K562 (cell line): ENCODE results near the gene THADA. TPM values are rescaled to one million over a fixed set of nuclear protein-coding genes. Genes with fewer than 3 reads are reported as not detected.
A peak's percentile ranks its signal among the peaks of the same experiment; 100 is the strongest.

Source experiments
- ATAC-seq: fragments of 200-7000 bp; cut with Tn5 transposase; 3 replicates; pipeline ENCODE4 v1.9.1; 2020; ENCODE audit warnings: moderate library complexity
- BruUV-seq: library from RNA; stranded (reverse); fragments of 400-500 nt; replicated peaks from 2 replicates; lab custom pipeline; 2021; lab: Mats Ljungman, UMichigan
- CTCF ChIA-PET: fragments of 300-600 bp; formaldehyde crosslinking; extraction: SDS; loops from one replicate; lab custom pipeline; 2021; ENCODE audit warnings: low intra/inter-chr PET ratio; lab: Yijun Ruan, JAX
- POLR2A ChIA-PET: fragments of 300-600, 350-650 bp; sonication (Branson Sonifier 250); formaldehyde crosslinking; extraction: SDS; loops from one replicate; lab custom pipeline; 2021; ENCODE audit warnings: antibody characterized with exemption, inconsistent platforms; lab: Yijun Ruan, JAX
- DNase-seq, 4 experiments: peaks; one replicate each; pipeline versions ENCODE4 v3.0.0 to v3.0.0-alpha.2; 2011 to 2018; ENCODE audit warnings: low spot score in 3 of 4, mixed read lengths in 3 of 4; ENCODE audit errors: extremely low read depth in 1 of 4
- FAIRE-seq: peaks from 2 replicates; lab custom pipeline; 2011; peaks lifted over from hg19 to GRCh38; lab: Jason Lieb, UNC
- H2AFZ ChIP-seq: 2 replicates; pipeline ENCODE4 v1.6.0; 2011; ENCODE audit warnings: low read depth, low read length, control low read depth, inconsistent platforms
- H3K27ac ChIP-seq: fragments of 200-600 bp; 3 replicates; pipeline ENCODE4 v1.8.0; 2011; ENCODE audit warnings: low read depth, mild to moderate bottlenecking, control low read depth, inconsistent platforms, low read length, moderate library complexity, mixed read lengths; ENCODE audit errors: extremely low read depth
- H3K27me3 ChIP-seq, 2 experiments: fragments of 300-600 bp in 1 of 2; 2 replicates in 1 of 2; 3 replicates in 1 of 2; pipeline versions ENCODE4 v1.6.0 to v1.8.0; 2011; ENCODE audit warnings: inconsistent platforms in 2 of 2, low read length in 2 of 2, mild to moderate bottlenecking in 1 of 2, mixed read lengths in 1 of 2, moderate library complexity in 1 of 2; ENCODE audit not compliant: control insufficient read depth in 2 of 2, insufficient read depth in 2 of 2
- H3K36me3 ChIP-seq: fragments of 300-600 bp; 3 replicates; pipeline ENCODE4 v1.8.0; 2011; ENCODE audit warnings: mild to moderate bottlenecking, low read length, inconsistent platforms; ENCODE audit not compliant: control insufficient read depth, insufficient read depth
- H3K4me1 ChIP-seq, 2 experiments: fragments of 200-600 bp in 1 of 2; replicated peaks in 1 of 2; 2 replicates in 1 of 2; 3 replicates in 1 of 2; pipeline versions ENCODE4 v1.5.1 to v1.8.0; 2011; ENCODE audit warnings: inconsistent platforms in 2 of 2, low read length in 2 of 2, mild to moderate bottlenecking in 1 of 2, mixed read lengths in 1 of 2, moderate library complexity in 1 of 2; ENCODE audit not compliant: control insufficient read depth in 2 of 2, insufficient read depth in 2 of 2
- H3K4me2 ChIP-seq: 2 replicates; pipeline ENCODE4 v1.6.1; 2011; ENCODE audit warnings: low read length, control low read depth, inconsistent platforms, mixed read lengths; ENCODE audit not compliant: insufficient read depth
- H3K4me3 ChIP-seq: fragments of 200-600 bp; sonication (generic), shearing (Covaris generic); 2 replicates; pipeline ENCODE4 v1.5.1; 2016; ENCODE audit warnings: control low read depth, inconsistent platforms
- H3K79me2 ChIP-seq: fragments of 200-600 bp; 3 replicates; pipeline ENCODE4 v1.8.0; 2011; ENCODE audit warnings: low read length, inconsistent platforms; ENCODE audit not compliant: control insufficient read depth, insufficient read depth
- H3K9ac ChIP-seq, 2 experiments: 2 replicates each; pipeline versions ENCODE4 v1.6.0 to v1.6.1; 2011; ENCODE audit warnings: low read depth in 2 of 2, low read length in 2 of 2, control low read depth in 1 of 2, inconsistent platforms in 1 of 2, mild to moderate bottlenecking in 1 of 2, mixed read lengths in 1 of 2; ENCODE audit not compliant: insufficient read depth in 1 of 2
- H3K9me1 ChIP-seq: one replicate; pipeline ENCODE4 v1.6.0; 2011; ENCODE audit warnings: inconsistent platforms, mild to moderate bottlenecking, low read length, moderate library complexity; ENCODE audit not compliant: control insufficient read depth, insufficient read depth
- H3K9me3 ChIP-seq: replicated peaks from 2 replicates; pipeline ENCODE4 v1.5.1; 2011; ENCODE audit warnings: low read depth, low read length, inconsistent platforms; ENCODE audit not compliant: control insufficient read depth, insufficient read depth
- H4K20me1 ChIP-seq: replicated peaks from 2 replicates; pipeline ENCODE4 v1.6.1; 2011; ENCODE audit warnings: low read length, inconsistent platforms, mixed read lengths; ENCODE audit not compliant: control insufficient read depth, insufficient read depth
- CXXC5 ChIP-seq: fragments of 250-450 bp; sonication (Bioruptor Pico); IDR thresholded peaks from 2 replicates; pipeline ENCODE4 v1.8.0; 2022; ENCODE audit warnings: inconsistent platforms, mild to moderate bottlenecking, moderate library complexity
- HMBOX1 ChIP-seq: sonication (generic); IDR thresholded peaks from 2 replicates; pipeline ENCODE4 v1.6.1; 2016
- KDM1A ChIP-seq, 2 experiments: fragments of 450-650 bp; IDR thresholded peaks; 2 replicates each; pipeline ENCODE4 v1.6.1; 2016; ENCODE audit warnings: mild to moderate bottlenecking in 2 of 2
- TBP ChIP-seq: optimal IDR thresholded peaks from 2 replicates; pipeline ENCODE3; 2011; ENCODE audit warnings: low read depth, low read length, improper control_type of control experiment
- TCF3 ChIP-seq: sonication (generic); formaldehyde crosslinking; IDR thresholded peaks from 2 replicates; pipeline ENCODE4 v1.4.0; 2020; ENCODE audit warnings: mild to moderate bottlenecking, missing genetic modification reagents
- UBTF ChIP-seq, 2 experiments: IDR thresholded peaks; 2 replicates each; pipeline ENCODE4 v1.6.1; 2012; ENCODE audit warnings: improper control_type of control experiment in 2 of 2, low read depth in 2 of 2, low read length in 2 of 2, borderline replicate concordance in 1 of 2
- ZNF707 ChIP-seq: fragments of 250-450 bp; sonication (Bioruptor Pico); conservative IDR thresholded peaks from 2 replicates; pipeline ENCODE4 v1.8.0; 2022; ENCODE audit warnings: inconsistent platforms, mild to moderate bottlenecking, moderate library complexity
- whole genome bisulfite sequencing: fragments of 100-300 bp; shearing (Covaris generic); methylation state at CpG from one replicate; pipeline ENCODE4 v1.1.6; 2016; ENCODE audit warnings: low coverage, mixed read lengths; ENCODE audit not compliant: insufficient coverage; ENCODE audit errors: missing lambda C conversion rate; 5-methylcytosine and 5-hydroxymethylcytosine counted together
- in situ Hi-C: fragments of 300-500 bp; cut with MboI; formaldehyde crosslinking; loops from 4 replicates; pipeline ENCODE4 v1.15.0; 2018; ENCODE audit warnings: inconsistent platforms, mixed read lengths
- intact Hi-C: fragments of 100-400 bp; cut with micrococcal nuclease; formaldehyde crosslinking; loops from 2 replicates; pipeline ENCODE4 v1.14.2; 2022
- polyA plus RNA-seq, 8 experiments: library from polyadenylated mRNA; depleted of rRNA in 4 of 8; stranded (reverse) in 5 of 8; unstranded in 3 of 8; fragments of >200 nt; fragmentation: Nextera tagmentation in 2 of 8; fragmentation: Illumina TruSeq in 1 of 8; extraction: Ambion mirVana in 2 of 8; extraction: Trizol in 1 of 8; gene quantifications; 2 replicates each; pipeline versions ENCODE4 v1.2.1 to v1.2.3, GENCODE V29; 2011 to 2014; ENCODE audit warnings: inconsistent platforms in 1 of 8, missing spikeins in 1 of 8
- total RNA-seq, 7 experiments: library from RNA; depleted of rRNA in 6 of 7; stranded (reverse); fragments of >200 nt in 6 of 7; fragmentation: Illumina TruSeq in 2 of 7; extraction: Trizol in 2 of 7; gene quantifications; 2 replicates each; pipeline versions ENCODE4 v1.2.1 to v1.2.3, GENCODE V29; 2011 to 2021; ENCODE audit warnings: low replicate concordance in 1 of 7

THADA gene
- total and polyA plus RNA-seq, 9 of the 15 experiments (the other 6 are each of a cell fraction or from before 2014, with no cell fraction given), result 17.8 to 34.7 (median 31.9) TPM

GRCh38 chr2:43572244-43572643 lies 23.6 kb downstream of the THADA start (continued):
- TF ChIP-seq CXXC5 (CRISPR knock-in tag), result peak; percentile 16; the same call in 1 of the 2 replicates
- no peak for TF ChIP-seq ZNF707 (CRISPR knock-in tag)
- no peak for TF ChIP-seq KDM1A (IDR thresholded peaks at IDR 0.05)
- TF ChIP-seq TCF3, result peak; percentile 24; the same call in 1 of the 2 replicates
- no peak for TF ChIP-seq TBP
- TF ChIP-seq HMBOX1, result peak; percentile 42

- Histone ChIP-seq H3K79me2 (no peaks in the 10 kb centered on the region), H3K9me3 (no peaks in the 10 kb centered on the region), H3K4me1 (peaks cover 0 to 5% of the 10 kb centered on the region in 2 experiments; a peak in 1 of 5 replicates), H3K9ac (no peak overlapping the region), H3K27ac (no peak overlapping the region), H3K4me2 (no peak overlapping the region), H4K20me1 (no peaks in the 10 kb centered on the region), H2AFZ (no peak overlapping the region), H3K36me3 (peaks cover 69% of the 10 kb centered on the region), H3K27me3 (no peaks in the 10 kb centered on the region), H3K9me1 (no peaks in the 10 kb centered on the region), H3K4me3 (no peak overlapping the region)
- DNase-seq (no peak), FAIRE-seq (no peak), ATAC-seq (no peak)
- ChIA-PET CTCF (no interaction called here), POLR2A (interaction anchor here (0.9 to 1.5 kb wide), 2 partner anchors 26 to 204 kb away, joined by 3 to 4 read pairs; partner anchors contain the start of genes DYNC2LI1 and THADA)
- in situ Hi-C loops, result no loop called here
- intact Hi-C loops, result no loop called here
- BruUV-seq, result no TSS peak
- 94% methylated on average over 3 of the region's 3 CpGs for WGBS
- TF ChIP-seq UBTF (IDR thresholded peaks at IDR 0.05; ENCODE audit: borderline replicate concordance in 1 of 2, low read depth in 2 of 2, low read length in 2 of 2), result no peak
Observed at GRCh38 chr2:43569921-43570320, 25.9 kb downstream of the THADA start.
